Adrenal gland (tissue), 5 donors: Measurements from ENCODE around the gene INF2.

Experiments
- POLR2A ChIP-seq, 2 donors: fragments of 450-650 bp; IDR thresholded peaks; one replicate each; pipeline ENCODE4 v1.6.1; 2017; ENCODE audit warnings: antibody characterized with exemption in 2 of 2, mild to moderate bottlenecking in 2 of 2, moderate library complexity in 1 of 2
- TF ChIP-seq, protein P1 (sequence below), 6 experiments: fragments of 450-650 bp in 4 of 6; fragments of 200-600 bp in 2 of 6; sonication (generic) in 1 of 6; IDR thresholded peaks; 1 replicate in 5 of 6; 2 replicates in 1 of 6; pipeline versions ENCODE4 v1.5.1 to v1.8.0; 2016 to 2021; ENCODE audit warnings: antibody characterized with exemption in 6 of 6, mild to moderate bottlenecking in 2 of 6, moderate library complexity in 1 of 6
- donor health status: DM: no; HTN: no; CAD: no.

DNA sequence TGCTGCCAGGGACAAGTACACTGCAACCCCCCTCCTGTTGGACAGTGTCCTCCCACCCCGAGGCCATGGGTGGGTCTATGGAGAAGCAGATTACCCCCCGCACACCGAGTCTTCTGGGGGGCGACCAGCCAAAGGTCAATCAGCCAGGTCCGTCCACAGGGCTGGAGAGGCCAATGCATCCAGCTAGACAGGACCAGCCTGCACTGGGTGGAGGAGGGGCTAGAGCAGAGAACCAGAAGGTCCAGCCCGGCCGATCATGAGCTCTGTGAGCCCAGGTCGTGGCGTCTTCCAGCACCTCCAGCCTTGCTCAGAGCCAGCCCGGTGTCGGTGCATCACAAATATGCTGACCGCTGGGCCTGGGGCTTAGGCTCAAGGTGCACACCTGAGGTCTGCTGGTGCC is 26.5 kb downstream of the INF2 start:
- TF ChIP-seq, protein P1, sequence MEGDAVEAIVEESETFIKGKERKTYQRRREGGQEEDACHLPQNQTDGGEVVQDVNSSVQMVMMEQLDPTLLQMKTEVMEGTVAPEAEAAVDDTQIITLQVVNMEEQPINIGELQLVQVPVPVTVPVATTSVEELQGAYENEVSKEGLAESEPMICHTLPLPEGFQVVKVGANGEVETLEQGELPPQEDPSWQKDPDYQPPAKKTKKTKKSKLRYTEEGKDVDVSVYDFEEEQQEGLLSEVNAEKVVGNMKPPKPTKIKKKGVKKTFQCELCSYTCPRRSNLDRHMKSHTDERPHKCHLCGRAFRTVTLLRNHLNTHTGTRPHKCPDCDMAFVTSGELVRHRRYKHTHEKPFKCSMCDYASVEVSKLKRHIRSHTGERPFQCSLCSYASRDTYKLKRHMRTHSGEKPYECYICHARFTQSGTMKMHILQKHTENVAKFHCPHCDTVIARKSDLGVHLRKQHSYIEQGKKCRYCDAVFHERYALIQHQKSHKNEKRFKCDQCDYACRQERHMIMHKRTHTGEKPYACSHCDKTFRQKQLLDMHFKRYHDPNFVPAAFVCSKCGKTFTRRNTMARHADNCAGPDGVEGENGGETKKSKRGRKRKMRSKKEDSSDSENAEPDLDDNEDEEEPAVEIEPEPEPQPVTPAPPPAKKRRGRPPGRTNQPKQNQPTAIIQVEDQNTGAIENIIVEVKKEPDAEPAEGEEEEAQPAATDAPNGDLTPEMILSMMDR (IDR thresholded peaks at IDR 0.05): no peak
- TF ChIP-seq POLR2A (IDR thresholded peaks at IDR 0.05): no peak
